Kidney (tissue), 14 donors: ENCODE results near the gene CPNE2. TPM values are rescaled to one million over a fixed set of nuclear protein-coding genes. Genes with fewer than 3 reads are reported as not detected.
A peak's percentile ranks its signal among the peaks of the same experiment; 100 is the strongest.

Source experiments
- DNase-seq, 5 donors: peaks; one replicate each; pipeline ENCODE4 v3.0.0-alpha.2; 2013 to 2020
- FAIRE-seq: peaks from 2 replicates; lab custom pipeline; 2012; peaks lifted over from hg19 to GRCh38; lab: Jason Lieb, UNC
- H3K27ac ChIP-seq, 2 donors: one replicate each; pipeline ENCODE4 v1.7.0; 2013; ENCODE audit warnings: low read depth in 2 of 2, low read length in 2 of 2, inconsistent platforms in 1 of 2
- H3K27me3 ChIP-seq: one replicate; pipeline ENCODE4 v1.7.1; 2013; ENCODE audit warnings: low read length, inconsistent platforms; ENCODE audit not compliant: control insufficient read depth, insufficient read depth
- H3K36me3 ChIP-seq, 3 donors: one replicate each; pipeline versions ENCODE4 v1.7.0 to v1.7.1; 2013; ENCODE audit warnings: low read length in 3 of 3, control low read depth in 1 of 3, inconsistent platforms in 1 of 3; ENCODE audit not compliant: insufficient read depth in 3 of 3, control insufficient read depth in 2 of 3
- H3K4me1 ChIP-seq, 3 donors: one replicate each; pipeline versions ENCODE4 v1.7.0 to v1.7.1; 2013; ENCODE audit warnings: low read length in 3 of 3, inconsistent platforms in 1 of 3, low read depth in 1 of 3; ENCODE audit not compliant: control insufficient read depth in 2 of 3, insufficient read depth in 2 of 3
- H3K4me3 ChIP-seq, 3 donors: one replicate each; pipeline versions ENCODE4 v1.7.0 to v1.8.1; 2013; ENCODE audit warnings: low read length in 3 of 3, control low read depth in 1 of 3, inconsistent platforms in 1 of 3
- H3K9ac ChIP-seq, 3 donors: one replicate each; pipeline versions ENCODE4 v1.7.0 to v1.7.1; 2013; ENCODE audit warnings: low read length in 3 of 3, control low read depth in 1 of 3, inconsistent platforms in 1 of 3
- H3K9me3 ChIP-seq, 3 donors: one replicate each; pipeline versions ENCODE4 v1.7.0 to v1.7.1; 2013; ENCODE audit warnings: low read length in 3 of 3, control low read depth in 1 of 3, inconsistent platforms in 1 of 3; ENCODE audit not compliant: control insufficient read depth in 2 of 3, insufficient read depth in 1 of 3
- intact Hi-C: fragments of 100-400 bp; cut with DNase I; formaldehyde crosslinking; loops from one replicate; pipeline ENCODE4 v1.11.1; 2022
- polyA plus RNA-seq: library from polyadenylated mRNA; stranded (reverse); fragments of 350-450 nt; fragmentation: Illumina TruSeq; extraction: RNeasy Lipid Tissue Mini Kit (QIAGEN cat#74804); gene quantifications from one replicate; pipeline ENCODE4 v1.2.3, GENCODE V29; 2014; ENCODE audit warnings: low read depth, low replicate concordance; ENCODE audit not compliant: insufficient read depth
- total RNA-seq: library from RNA; stranded (reverse); fragmentation: NEBNext Ultra II Directional; extraction: Animal tissue kit (Norgen Biotek cat#: 25700); gene quantifications from one replicate; pipeline ENCODE4 v1.2.1, GENCODE V29; 2021
- TF ChIP-seq, protein P1 (sequence below): IDR thresholded peaks from 3 replicates; pipeline ENCODE4 v1.5.1; 2012; ENCODE audit warnings: mild to moderate bottlenecking, moderate library complexity, borderline replicate concordance; ENCODE audit not compliant: insufficient read depth; ENCODE audit errors: extremely low read depth
- donor health status: control.
- donor health status: control.
- donor health status: control.
- donor health status: control.
- donor health status: control.
- donor health status: DM: yes; HTN: yes; CAD: no.
- donor health status: Normal renal cell carcinoma (clear cell type).

Gene CPNE2
- total and polyA plus RNA-seq, 2 donors from 2014 or later: 24.1 to 33.1 TPM

GRCh38 chr16:57110937-57111336 lies 18.6 kb downstream of the CPNE2 start:
- FAIRE-seq: no peak

GRCh38 chr16:57111420-57111819 lies 19.0 kb downstream of the CPNE2 start:
- peaks cover 0 to 11% (median 0%) of the 10 kb centered on the region in 3 donors for H3K4me1 ChIP-seq
- no peaks in the 10 kb centered on the region for H3K9me3 ChIP-seq
- H3K9ac ChIP-seq: no peak overlapping the region
- FAIRE-seq (no peak), DNase-seq (peak in 1 of 5 donors; percentile 28)
- no peak overlapping the region for H3K4me3 ChIP-seq
- no peaks in the 10 kb centered on the region for H3K36me3 ChIP-seq
- intact Hi-C loops: no loop called here
- H3K27me3 ChIP-seq: no peaks in the 10 kb centered on the region
- TF ChIP-seq, protein P1, sequence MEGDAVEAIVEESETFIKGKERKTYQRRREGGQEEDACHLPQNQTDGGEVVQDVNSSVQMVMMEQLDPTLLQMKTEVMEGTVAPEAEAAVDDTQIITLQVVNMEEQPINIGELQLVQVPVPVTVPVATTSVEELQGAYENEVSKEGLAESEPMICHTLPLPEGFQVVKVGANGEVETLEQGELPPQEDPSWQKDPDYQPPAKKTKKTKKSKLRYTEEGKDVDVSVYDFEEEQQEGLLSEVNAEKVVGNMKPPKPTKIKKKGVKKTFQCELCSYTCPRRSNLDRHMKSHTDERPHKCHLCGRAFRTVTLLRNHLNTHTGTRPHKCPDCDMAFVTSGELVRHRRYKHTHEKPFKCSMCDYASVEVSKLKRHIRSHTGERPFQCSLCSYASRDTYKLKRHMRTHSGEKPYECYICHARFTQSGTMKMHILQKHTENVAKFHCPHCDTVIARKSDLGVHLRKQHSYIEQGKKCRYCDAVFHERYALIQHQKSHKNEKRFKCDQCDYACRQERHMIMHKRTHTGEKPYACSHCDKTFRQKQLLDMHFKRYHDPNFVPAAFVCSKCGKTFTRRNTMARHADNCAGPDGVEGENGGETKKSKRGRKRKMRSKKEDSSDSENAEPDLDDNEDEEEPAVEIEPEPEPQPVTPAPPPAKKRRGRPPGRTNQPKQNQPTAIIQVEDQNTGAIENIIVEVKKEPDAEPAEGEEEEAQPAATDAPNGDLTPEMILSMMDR: no peak
- no peak overlapping the region for H3K27ac ChIP-seq

More at GRCh38 chr16:57110937-57111336, 18.6 kb downstream of the CPNE2 start:
- Histone ChIP-seq H3K9me3 (no peaks in the 10 kb centered on the region), H3K4me3 (no peak overlapping the region), H3K4me1 (peaks cover 0 to 11% (median 0%) of the 10 kb centered on the region in 3 donors), H3K27ac (no peak overlapping the region), H3K27me3 (no peaks in the 10 kb centered on the region), H3K36me3 (no peaks in the 10 kb centered on the region), H3K9ac (no peak overlapping the region)
- intact Hi-C loops: no loop called here
- TF ChIP-seq, protein P1: no peak
- DNase-seq: no peak

GRCh38 chr16:57112403-57113041 lies 20.1 kb downstream of the CPNE2 start:
- no peaks in the 10 kb centered on the region for H3K9me3 ChIP-seq
- intact Hi-C loops: no loop called here
- H3K27me3 ChIP-seq: no peaks in the 10 kb centered on the region
- TF ChIP-seq, protein P1: no peak
- H3K9ac ChIP-seq: no peak overlapping the region
- H3K27ac ChIP-seq: no peak overlapping the region
- no peaks in the 10 kb centered on the region for H3K36me3 ChIP-seq
- H3K4me3 ChIP-seq: no peak overlapping the region
- FAIRE-seq: no peak
- peaks cover 0 to 9% (median 0%) of the 10 kb centered on the region in 3 donors for H3K4me1 ChIP-seq
- DNase-seq: peak in 2 of 5 donors; percentile 40 to 54
